Activated B cell treated with CpG ODN at 0.5 μM for 24 hours (primary cell): Measurements from ENCODE around the gene LRRC42. TPM values are rescaled to one million over a fixed set of nuclear protein-coding genes. Genes with fewer than 3 reads are reported as not detected.

Experiments
- ATAC-seq: fragments of 200-7000 bp; cut with Tn5 transposase; one replicate; pipeline ENCODE4 v1.10.0; 2021; ENCODE audit warnings: low read depth, mild to moderate bottlenecking, moderate library complexity
- CTCF ChIA-PET: fragments of 350-600 bp; sonication (Branson Sonifier 250); formaldehyde crosslinking; loops from one replicate; lab custom pipeline; 2021; ENCODE audit warnings: antibody characterized with exemption; lab: Charles Lee
- POLR2A ChIA-PET: fragments of 350-600 bp; sonication (Branson Sonifier 250); formaldehyde crosslinking; loops from one replicate; lab custom pipeline; 2021; ENCODE audit warnings: antibody characterized with exemption; lab: Charles Lee
- DNase-seq: peaks from one replicate; pipeline ENCODE4 v3.0.0; 2022
- H3K27ac Mint-ChIP-seq: one replicate; pipeline ENCODE4 v1.8.0; 2020; ENCODE audit warnings: mixed read lengths
- H3K27me3 Mint-ChIP-seq: one replicate; pipeline ENCODE4 v1.8.0; 2021; ENCODE audit warnings: mixed read lengths
- H3K36me3 Mint-ChIP-seq: one replicate; pipeline ENCODE4 v1.8.0; 2021; ENCODE audit warnings: low read depth, mixed read lengths
- H3K4me1 Mint-ChIP-seq: one replicate; pipeline ENCODE4 v1.8.0; 2021; ENCODE audit warnings: mixed read lengths
- H3K4me3 Mint-ChIP-seq: one replicate; pipeline ENCODE4 v1.8.0; 2020; ENCODE audit warnings: mild to moderate bottlenecking, mixed read lengths
- H3K9me3 Mint-ChIP-seq: one replicate; pipeline ENCODE4 v1.8.0; 2020; ENCODE audit warnings: mixed read lengths
- CTCF ChIP-seq: fragments of 200-600 bp; IDR thresholded peaks from one replicate; pipeline ENCODE4 v1.8.0; 2022; ENCODE audit warnings: antibody characterized with exemption, mild to moderate bottlenecking
- intact Hi-C: fragments of 100-400 bp; cut with micrococcal nuclease; formaldehyde crosslinking; loops from one replicate; pipeline ENCODE4 v1.15.1; 2024
- total RNA-seq: library from RNA; stranded (reverse); gene quantifications from 2 replicates; pipeline ENCODE4 v1.2.3, GENCODE V29; 2022

The LRRC42 gene
- total RNA-seq, 1 donor from 2014 or later, result 13.8 TPM

- intact Hi-C loops, result loop anchor here (5.0 kb wide), 1 partner anchor 469 kb away; no protein-coding TSS in a partner anchor
- no peaks in the 10 kb centered on the region for H3K27me3 Mint-ChIP-seq
- no peak overlapping the region for H3K4me3 Mint-ChIP-seq
- H3K4me1 Mint-ChIP-seq, result no peaks in the 10 kb centered on the region
- TF ChIP-seq CTCF, result no peak
- CTCF ChIA-PET, result interaction anchor here (0.8 to 1.8 kb wide), 3 partner anchors 78 to 96 kb away, joined by 3 to 5 read pairs (median 4); no protein-coding TSS in a partner anchor
- no peak for ATAC-seq
- H3K27ac Mint-ChIP-seq, result no peak overlapping the region
- no peak for DNase-seq
- H3K9me3 Mint-ChIP-seq, result no peaks in the 10 kb centered on the region
- POLR2A ChIA-PET, result interaction anchor here (1.3 kb wide), 1 partner anchor 11 kb away, joined by 8 read pairs; the partner anchor contains the start of gene IFT25
- H3K36me3 Mint-ChIP-seq, result peaks cover 44% of the 10 kb centered on the region
These were observed 10.4 kb downstream of the LRRC42 start for GRCh38 chr1:53956308-53957168.

- H3K9me3 Mint-ChIP-seq, result no peaks in the 10 kb centered on the region
- ATAC-seq (no peak), DNase-seq (no peak)
- no peaks in the 10 kb centered on the region for H3K27me3 Mint-ChIP-seq
- ChIA-PET POLR2A (interaction anchor here (1.3 kb wide), 1 partner anchor 12 kb away, joined by 8 read pairs; the partner anchor contains the start of gene IFT25), CTCF (interaction anchor here (1.8 to 6.1 kb wide), 4 partner anchors 13 to 97 kb away, joined by 5 to 157 read pairs (median 7); no protein-coding TSS in a partner anchor)
- no peak for TF ChIP-seq CTCF
- intact Hi-C loops, result loop anchor here (5.0 kb wide), 1 partner anchor 470 kb away; no protein-coding TSS in a partner anchor
- H3K4me3 Mint-ChIP-seq, result no peak overlapping the region
- peaks cover 42% of the 10 kb centered on the region for H3K36me3 Mint-ChIP-seq
- no peaks in the 10 kb centered on the region for H3K4me1 Mint-ChIP-seq
- no peak overlapping the region for H3K27ac Mint-ChIP-seq
These were observed 11.2 kb downstream of the LRRC42 start for GRCh38 chr1:53957194-53957818.

- ATAC-seq (peak; percentile 56), DNase-seq (no peak)
- peaks cover 2% of the 10 kb centered on the region for H3K4me1 Mint-ChIP-seq
- no peaks in the 10 kb centered on the region for H3K27me3 Mint-ChIP-seq
- POLR2A ChIA-PET, result interaction anchor here (0.6 to 1.1 kb wide), 3 partner anchors 14 to 98 kb away, joined by 4 to 9 read pairs (median 7); partner anchors contain the start of genes IFT25 and LRRC42
- no peak overlapping the region for H3K27ac Mint-ChIP-seq
- no peak overlapping the region for H3K4me3 Mint-ChIP-seq
- H3K9me3 Mint-ChIP-seq, result no peaks in the 10 kb centered on the region
- intact Hi-C loops, result loop anchor here (1.0 to 5.0 kb wide), 3 partner anchors 81 to 472 kb away; no protein-coding TSS in a partner anchor
- TF ChIP-seq CTCF, result peak; percentile 21
- H3K36me3 Mint-ChIP-seq, result peaks cover 45% of the 10 kb centered on the region
- CTCF ChIA-PET, result interaction anchor here (0.6 to 6.1 kb wide), 18 partner anchors 9 to 841 kb away, joined by 3 to 157 read pairs (median 4); partner anchors contain the start of genes IFT25, LRRC42, TTC22 and YIPF1
These were observed 13.6 kb downstream of the LRRC42 start for GRCh38 chr1:53959664-53960250.

GRCh38 chr1:53962395-53962794 is 16.2 kb downstream of the LRRC42 start:
- intact Hi-C loops, result no loop called here
- Mint-ChIP-seq H3K4me3 (no peak overlapping the region), H3K27ac (no peak overlapping the region), H3K4me1 (peaks cover 2% of the 10 kb centered on the region), H3K36me3 (peaks cover 58% of the 10 kb centered on the region), H3K27me3 (no peaks in the 10 kb centered on the region), H3K9me3 (no peaks in the 10 kb centered on the region)
- POLR2A ChIA-PET, result no interaction called here
- DNase-seq (no peak), ATAC-seq (no peak)
- CTCF ChIA-PET, result interaction anchor here (6.1 kb wide), 1 partner anchor 102 kb away, joined by 157 read pairs; no protein-coding TSS in a partner anchor
- no peak for TF ChIP-seq CTCF
